Measurements from ENCODE around the gene MRAS.
"Not testable (repeated sequence)": the region's sequence is repeated elsewhere in the genome, so short reads cannot be mapped to it uniquely, and the experiment has no call there.

The MRAS gene

DNA sequence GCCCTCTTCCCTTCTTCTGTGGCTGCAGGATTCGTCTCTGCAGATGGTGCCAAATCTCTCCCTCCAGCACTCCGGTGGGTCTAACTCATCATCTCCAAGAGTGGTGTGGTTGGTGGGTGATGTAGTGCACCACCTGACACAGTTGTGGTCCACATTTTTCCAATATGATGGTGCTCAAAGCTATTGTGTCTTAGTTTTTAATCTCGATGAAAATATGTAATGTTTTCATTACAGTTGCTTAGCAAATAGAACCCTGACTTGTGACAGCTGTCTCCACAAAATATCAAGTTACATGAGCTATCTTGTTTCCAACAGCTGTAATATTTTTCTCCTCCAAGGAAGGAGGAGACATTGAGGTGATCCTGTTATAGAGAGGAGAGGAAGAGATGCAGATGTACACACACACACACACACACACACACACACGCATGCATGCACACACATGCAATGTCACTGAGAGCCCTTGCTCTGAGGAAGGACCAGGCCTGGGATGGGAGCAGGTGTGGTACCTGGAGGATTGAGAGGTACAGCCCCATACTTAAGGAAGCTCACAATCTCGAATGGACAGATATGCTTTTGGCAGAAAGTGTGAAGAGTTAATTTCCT is 70.3 kb downstream of the MRAS start:
- Histone ChIP-seq H3K27me3 (ENCODE audit: control insufficient read depth, insufficient read depth, low read length) (peaks cover 6% of the 10 kb centered on the region), H3K9ac (ENCODE audit: low read length) (no peak overlapping the region), H3K4me1 (ENCODE audit: control insufficient read depth, insufficient read depth, low read length) (no peaks in the 10 kb centered on the region), H3K36me3 (ENCODE audit: control insufficient read depth, insufficient read depth, low read length) (no peaks in the 10 kb centered on the region), H3K4me3 (ENCODE audit: low read length) (no peak overlapping the region), H3K9me3 (ENCODE audit: control insufficient read depth, low read length) (no peaks in the 10 kb centered on the region)

GRCh38 chr3:138423316-138423715 is 74.9 kb downstream of the MRAS start:
- Histone ChIP-seq H3K4me1 (ENCODE audit: control insufficient read depth, insufficient read depth, low read length) (no peaks in the 10 kb centered on the region), H3K36me3 (ENCODE audit: control insufficient read depth, insufficient read depth, low read length) (no peaks in the 10 kb centered on the region), H3K27me3 (ENCODE audit: control insufficient read depth, insufficient read depth, low read length) (peaks cover 1% of the 10 kb centered on the region), H3K4me3 (ENCODE audit: low read length) (no peak overlapping the region), H3K9ac (ENCODE audit: low read length) (no peak overlapping the region), H3K9me3 (ENCODE audit: control insufficient read depth, low read length) (no peaks in the 10 kb centered on the region)

DNA sequence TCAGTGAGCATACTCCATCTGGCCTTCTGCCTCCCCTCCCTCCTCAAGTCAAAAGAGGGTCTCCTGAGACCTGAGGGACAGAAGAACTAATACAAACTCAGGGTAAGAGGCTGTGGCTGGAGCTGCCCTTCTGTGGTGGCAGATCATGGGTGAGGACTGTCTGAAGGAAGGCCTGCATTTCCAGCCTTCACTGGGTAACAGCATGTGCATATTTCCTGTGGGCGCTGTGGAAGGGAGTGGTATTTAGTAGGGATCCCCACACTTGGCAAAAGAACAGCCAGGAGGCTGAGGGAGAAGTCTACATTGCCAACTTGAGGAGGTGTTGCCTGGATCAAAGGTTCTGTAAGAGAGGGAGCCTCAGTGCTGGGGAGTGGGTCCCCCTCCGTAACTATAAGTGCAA is 75.9 kb downstream of the MRAS start:
- Histone ChIP-seq H3K4me1 (ENCODE audit: control insufficient read depth, insufficient read depth, low read length) (no peaks in the 10 kb centered on the region), H3K9ac (ENCODE audit: low read length) (no peak overlapping the region), H3K4me3 (ENCODE audit: low read length) (no peak overlapping the region)

DNA sequence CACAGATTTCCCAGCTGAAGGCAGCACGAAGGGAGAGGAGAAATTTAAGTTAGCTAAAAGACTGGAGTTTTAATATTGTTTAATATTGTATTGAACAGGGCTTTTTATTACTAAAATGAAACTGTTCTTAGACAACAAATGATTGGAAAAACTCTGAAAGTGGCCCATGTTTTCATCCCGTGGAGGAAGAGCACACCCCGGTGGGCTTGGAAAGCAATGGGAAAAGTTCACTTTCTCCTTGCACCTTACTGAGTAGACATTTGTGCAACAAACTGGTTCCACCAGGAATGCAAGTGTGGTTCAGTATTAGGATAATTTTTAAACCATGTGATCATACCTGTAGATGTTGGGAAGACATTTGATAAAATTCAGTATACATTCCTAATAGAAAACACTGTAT is 77.8 kb downstream of the MRAS start:
- H3K4me1 ChIP-seq (ENCODE audit: control insufficient read depth, insufficient read depth, low read length), result no peaks in the 10 kb centered on the region
- H3K4me3 ChIP-seq (ENCODE audit: low read length), result no peak overlapping the region
- H3K27me3 ChIP-seq (ENCODE audit: control insufficient read depth, insufficient read depth, low read length), result no peaks in the 10 kb centered on the region
- H3K36me3 ChIP-seq (ENCODE audit: control insufficient read depth, insufficient read depth, low read length), result no peaks in the 10 kb centered on the region
- no peak overlapping the region for H3K9ac ChIP-seq (ENCODE audit: low read length)
- no peaks in the 10 kb centered on the region for H3K9me3 ChIP-seq (ENCODE audit: control insufficient read depth, low read length)

More for the DNA sequence above, 75.9 kb downstream of the MRAS start:
- no peaks in the 10 kb centered on the region for H3K27me3 ChIP-seq (ENCODE audit: control insufficient read depth, insufficient read depth, low read length)
- H3K36me3 ChIP-seq (ENCODE audit: control insufficient read depth, insufficient read depth, low read length), result no peaks in the 10 kb centered on the region
- H3K9me3 ChIP-seq (ENCODE audit: control insufficient read depth, low read length), result no peaks in the 10 kb centered on the region

GRCh38 chr3:138426754-138427153 is 78.4 kb downstream of the MRAS start:
- H3K27me3 ChIP-seq (ENCODE audit: control insufficient read depth, insufficient read depth, low read length); H3K9me3 ChIP-seq (ENCODE audit: control insufficient read depth, low read length); H3K4me3 ChIP-seq (ENCODE audit: low read length); H3K9ac ChIP-seq (ENCODE audit: low read length); H3K36me3 ChIP-seq (ENCODE audit: control insufficient read depth, insufficient read depth, low read length); H3K4me1 ChIP-seq (ENCODE audit: control insufficient read depth, insufficient read depth, low read length): not testable (repeated sequence)

DNA sequence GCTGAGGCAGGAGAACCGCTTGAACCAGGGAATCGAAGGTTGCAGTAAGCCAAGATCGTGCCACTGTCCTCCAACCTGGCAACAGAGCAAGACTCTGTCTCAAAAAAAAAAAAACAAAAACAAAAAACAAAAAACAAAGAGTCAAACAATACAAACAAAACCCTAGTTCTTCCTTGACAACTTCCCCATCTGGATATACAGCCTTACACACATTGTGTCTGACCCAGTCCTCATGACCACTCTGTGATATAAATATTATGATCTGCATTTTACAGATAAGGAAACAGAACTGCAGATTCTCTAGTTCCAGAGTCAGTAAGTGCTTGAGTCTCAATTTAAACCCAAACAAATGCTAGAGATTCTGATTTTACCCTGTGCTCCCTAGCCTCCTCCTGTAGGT is 81.3 kb downstream of the MRAS start:
- H3K4me3 ChIP-seq (ENCODE audit: low read length), result no peak overlapping the region
- peaks cover 3% of the 10 kb centered on the region for H3K4me1 ChIP-seq (ENCODE audit: control insufficient read depth, insufficient read depth, low read length)
- no peak overlapping the region for H3K9ac ChIP-seq (ENCODE audit: low read length)
- H3K36me3 ChIP-seq (ENCODE audit: control insufficient read depth, insufficient read depth, low read length), result no peaks in the 10 kb centered on the region
- H3K9me3 ChIP-seq (ENCODE audit: control insufficient read depth, low read length), result peaks cover 4% of the 10 kb centered on the region
- H3K27me3 ChIP-seq (ENCODE audit: control insufficient read depth, insufficient read depth, low read length), result peaks cover 18% of the 10 kb centered on the region

DNA sequence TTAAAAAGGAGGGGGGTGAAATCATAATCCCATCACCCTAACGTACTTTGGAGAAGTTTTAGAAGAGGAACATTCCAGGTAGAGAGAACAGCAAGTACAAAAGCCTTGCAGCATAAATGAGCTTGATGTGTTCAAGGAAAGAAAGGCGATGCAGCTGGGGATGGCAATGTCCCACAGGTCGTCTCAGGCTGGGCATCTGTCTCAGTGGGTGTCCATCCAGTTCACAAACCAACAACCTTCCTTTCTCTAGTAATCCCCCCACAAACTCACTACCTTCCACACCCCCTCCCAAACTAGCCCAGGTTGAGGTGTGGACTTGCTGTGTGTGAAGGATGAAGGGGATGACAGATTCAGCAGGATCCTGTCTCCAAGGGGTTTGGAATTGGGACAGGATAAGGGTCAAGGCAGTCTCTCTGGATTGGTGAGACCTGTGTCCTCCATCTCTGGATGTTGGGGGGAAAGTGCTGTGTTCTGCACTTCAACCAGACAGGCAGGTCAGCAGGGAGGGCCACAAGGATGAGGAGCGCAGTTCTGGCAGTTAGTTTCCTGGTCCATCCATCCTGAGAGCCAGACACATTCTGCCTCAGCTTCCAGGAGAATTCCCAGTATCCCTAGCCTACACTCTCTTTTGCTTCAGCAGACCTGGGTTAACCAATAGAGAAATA is 84.3 kb downstream of the MRAS start:
- Histone ChIP-seq H3K4me1 (ENCODE audit: control insufficient read depth, insufficient read depth, low read length) (peaks cover 3% of the 10 kb centered on the region), H3K9ac (ENCODE audit: low read length) (no peak overlapping the region), H3K36me3 (ENCODE audit: control insufficient read depth, insufficient read depth, low read length) (no peaks in the 10 kb centered on the region), H3K4me3 (ENCODE audit: low read length) (no peak overlapping the region), H3K27me3 (ENCODE audit: control insufficient read depth, insufficient read depth, low read length) (peaks cover 41% of the 10 kb centered on the region), H3K9me3 (ENCODE audit: control insufficient read depth, low read length) (peaks cover 4% of the 10 kb centered on the region)

- Histone ChIP-seq H3K27me3 (ENCODE audit: control insufficient read depth, insufficient read depth, low read length) (peaks cover 41% of the 10 kb centered on the region), H3K9me3 (ENCODE audit: control insufficient read depth, low read length) (peaks cover 4% of the 10 kb centered on the region), H3K36me3 (ENCODE audit: control insufficient read depth, insufficient read depth, low read length) (no peaks in the 10 kb centered on the region), H3K4me3 (ENCODE audit: low read length) (no peak overlapping the region), H3K9ac (ENCODE audit: low read length) (no peak overlapping the region), H3K4me1 (ENCODE audit: control insufficient read depth, insufficient read depth, low read length) (peaks cover 3% of the 10 kb centered on the region)
Measured at GRCh38 chr3:138433892-138434275, 85.5 kb downstream of the MRAS start.

GRCh38 chr3:138434276-138434874 is 86.0 kb downstream of the MRAS start, which contains the start of gene ESYT3:
TSS of gene ESYT3 (plus strand) at chr3:138434616. CDS start at chr3:138434799, 183 bp downstream.
- peak within 1 kb of the TSS; percentile 66 for H3K9ac ChIP-seq (ENCODE audit: low read length)
- H3K36me3 ChIP-seq (ENCODE audit: control insufficient read depth, insufficient read depth, low read length), result no peaks in the 10 kb centered on the region
- H3K27me3 ChIP-seq (ENCODE audit: control insufficient read depth, insufficient read depth, low read length), result peaks cover 41% of the 10 kb centered on the region
- H3K4me3 ChIP-seq (ENCODE audit: low read length), result peak within 1 kb of the TSS; percentile 55
- H3K4me1 ChIP-seq (ENCODE audit: control insufficient read depth, insufficient read depth, low read length), result peaks cover 3% of the 10 kb centered on the region
- peaks cover 4% of the 10 kb centered on the region for H3K9me3 ChIP-seq (ENCODE audit: control insufficient read depth, low read length)

- Histone ChIP-seq H3K27me3 (ENCODE audit: control insufficient read depth, insufficient read depth, low read length) (peaks cover 41% of the 10 kb centered on the region), H3K4me1 (ENCODE audit: control insufficient read depth, insufficient read depth, low read length) (peaks cover 3% of the 10 kb centered on the region), H3K9me3 (ENCODE audit: control insufficient read depth, low read length) (peaks cover 4% of the 10 kb centered on the region), H3K36me3 (ENCODE audit: control insufficient read depth, insufficient read depth, low read length) (no peaks in the 10 kb centered on the region), H3K4me3 (ENCODE audit: low read length) (peak overlapping the region; percentile 55), H3K9ac (ENCODE audit: low read length) (peak overlapping the region; percentile 66)
Measured at GRCh38 chr3:138434875-138435772, 86.7 kb downstream of the MRAS start.

GRCh38 chr3:138435840-138436239 is 87.5 kb downstream of the MRAS start:
- peaks cover 3% of the 10 kb centered on the region for H3K4me1 ChIP-seq (ENCODE audit: control insufficient read depth, insufficient read depth, low read length)
- peaks cover 4% of the 10 kb centered on the region for H3K9me3 ChIP-seq (ENCODE audit: control insufficient read depth, low read length)
- H3K36me3 ChIP-seq (ENCODE audit: control insufficient read depth, insufficient read depth, low read length), result no peaks in the 10 kb centered on the region
- peak overlapping the region; percentile 66 for H3K9ac ChIP-seq (ENCODE audit: low read length)
- peaks cover 41% of the 10 kb centered on the region for H3K27me3 ChIP-seq (ENCODE audit: control insufficient read depth, insufficient read depth, low read length)
- H3K4me3 ChIP-seq (ENCODE audit: low read length), result peak overlapping the region; percentile 55

DNA sequence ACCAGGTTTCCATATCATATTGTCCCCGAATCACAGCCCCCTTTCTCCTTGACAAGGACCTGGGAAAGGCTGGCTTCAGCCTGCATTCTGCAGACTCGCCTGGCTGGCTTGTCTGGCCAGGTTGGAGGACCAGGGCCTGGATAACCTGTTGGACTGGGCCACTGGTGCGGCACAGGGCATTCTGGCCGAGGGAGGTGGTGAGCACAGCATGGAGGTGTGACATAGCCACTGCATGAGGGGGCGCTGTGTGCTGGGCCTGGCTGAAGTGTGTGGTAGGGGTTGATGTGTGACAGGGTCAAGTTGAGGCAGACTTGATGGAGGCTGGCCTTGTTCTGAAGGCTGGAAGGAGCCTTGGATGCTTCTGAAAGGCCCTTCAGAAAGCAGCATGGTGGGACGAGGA is 88.9 kb downstream of the MRAS start:
- no peak overlapping the region for H3K4me3 ChIP-seq (ENCODE audit: low read length)
- H3K9me3 ChIP-seq (ENCODE audit: control insufficient read depth, low read length), result peaks cover 4% of the 10 kb centered on the region
- no peak overlapping the region for H3K9ac ChIP-seq (ENCODE audit: low read length)
- peaks cover 3% of the 10 kb centered on the region for H3K4me1 ChIP-seq (ENCODE audit: control insufficient read depth, insufficient read depth, low read length)
- H3K36me3 ChIP-seq (ENCODE audit: control insufficient read depth, insufficient read depth, low read length), result no peaks in the 10 kb centered on the region
- peaks cover 41% of the 10 kb centered on the region for H3K27me3 ChIP-seq (ENCODE audit: control insufficient read depth, insufficient read depth, low read length)

Data from mucosa of stomach (tissue), 1 donor.